MCF 10A (cell line): ENCODE data around the gene S100A6. TPM values are rescaled to one million over a fixed set of nuclear protein-coding genes. Genes with fewer than 3 reads are reported as not detected.

Source experiments
- BruUV-seq: library from RNA; stranded (reverse); fragments of 400-500 nt; replicated peaks from 2 replicates; lab custom pipeline; 2021; lab: Mats Ljungman, UMichigan
- CTCF ChIA-PET: fragments of 300-600 bp; sonication (Branson Sonifier 250); formaldehyde crosslinking; extraction: SDS; loops from one replicate; lab custom pipeline; 2021; ENCODE audit warnings: antibody characterized with exemption, inconsistent platforms; lab: Yijun Ruan, JAX
- POLR2A ChIA-PET: fragments of 300-600, 350-650 bp; sonication (Branson Sonifier 250); formaldehyde crosslinking; extraction: SDS; loops from one replicate; lab custom pipeline; 2020; ENCODE audit warnings: antibody characterized with exemption, inconsistent platforms; lab: Yijun Ruan, JAX
- DNase-seq: peaks from one replicate; pipeline ENCODE4 v3.0.0-alpha.2; 2018; ENCODE audit not compliant: unreplicated experiment
- H3K27ac Mint-ChIP-seq: one replicate; pipeline ENCODE4 v1.8.0; 2022; ENCODE audit warnings: mild to moderate bottlenecking, low read depth, mixed read lengths; ENCODE audit not compliant: unreplicated experiment
- H3K27me3 Mint-ChIP-seq: one replicate; pipeline ENCODE4 v1.8.0; 2022; ENCODE audit warnings: mixed read lengths; ENCODE audit not compliant: insufficient read depth, unreplicated experiment
- H3K36me3 Mint-ChIP-seq: one replicate; pipeline ENCODE4 v1.8.0; 2022; ENCODE audit warnings: mild to moderate bottlenecking, moderate library complexity, mixed read lengths; ENCODE audit not compliant: insufficient read depth, unreplicated experiment
- H3K4me1 Mint-ChIP-seq: one replicate; pipeline ENCODE4 v1.8.0; 2022; ENCODE audit warnings: mixed read lengths; ENCODE audit not compliant: insufficient read depth, unreplicated experiment
- H3K4me3 Mint-ChIP-seq: one replicate; pipeline ENCODE4 v1.8.0; 2022; ENCODE audit warnings: mild to moderate bottlenecking, moderate library complexity, mixed read lengths; ENCODE audit not compliant: unreplicated experiment
- H3K9me3 Mint-ChIP-seq: one replicate; pipeline ENCODE4 v1.8.0; 2022; ENCODE audit warnings: mixed read lengths; ENCODE audit not compliant: unreplicated experiment
- CTCF ChIP-seq: fragments of 200-600 bp; IDR thresholded peaks from one replicate; pipeline ENCODE4 v1.8.0; 2022; ENCODE audit warnings: antibody characterized with exemption, mild to moderate bottlenecking; ENCODE audit not compliant: unreplicated experiment
- intact Hi-C: fragments of 100-400 bp; cut with micrococcal nuclease; formaldehyde crosslinking; loops from 2 replicates; pipeline ENCODE4 v1.14.1; 2022
- total RNA-seq: library from RNA; stranded (reverse); gene quantifications from 2 replicates; pipeline ENCODE4 v1.2.3, GENCODE V29; 2022

S100A6 gene
- total RNA-seq, 1 experiment from 2014 or later = 2,571 TPM

DNA sequence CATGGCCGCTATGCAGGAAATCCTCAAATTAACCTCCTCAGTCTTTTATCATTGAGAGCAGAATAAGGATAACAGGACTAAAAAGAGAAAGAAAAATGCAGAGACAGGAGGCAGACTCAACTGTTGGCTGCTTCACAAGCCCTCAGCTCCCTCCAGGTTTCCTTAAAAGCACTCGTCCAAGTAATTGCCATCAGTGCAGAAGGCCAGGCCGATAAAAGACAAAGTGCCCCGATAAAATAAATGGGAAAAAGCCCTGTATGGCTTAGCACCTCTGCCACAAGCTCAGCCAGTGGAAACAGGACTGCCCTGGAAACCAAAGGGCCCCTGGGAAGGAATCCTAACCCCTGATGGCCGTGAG is 8.1 kb downstream of the S100A6 start:
- Mint-ChIP-seq H3K36me3 (no peaks in the 10 kb centered on the region), H3K9me3 (no peaks in the 10 kb centered on the region), H3K27me3 (no peaks in the 10 kb centered on the region), H3K4me1 (peaks cover 44% of the 10 kb centered on the region), H3K4me3 (no peak overlapping the region), H3K27ac (peak overlapping the region; percentile 85)
- TF ChIP-seq CTCF = no peak
- ChIA-PET CTCF (interaction anchor here (0.8 to 6.6 kb wide), 14 partner anchors 7 to 104 kb away, joined by 3 to 58 read pairs (median 6); partner anchors contain the start of genes S100A14, S100A2, S100A4 and S100A6), POLR2A (interaction anchor here (0.6 to 36.1 kb wide), 11 partner anchors 5 to 450 kb away, joined by 3 to 2106 read pairs (median 17); partner anchors contain the start of genes CHTOP, JTB, S100A13 and S100A14)
- no TSS peak for BruUV-seq
- intact Hi-C loops = loop anchor here (1.0 kb wide), 1 partner anchor 22 kb away; the partner anchor contains the start of gene S100A3
- no peak for DNase-seq

DNA sequence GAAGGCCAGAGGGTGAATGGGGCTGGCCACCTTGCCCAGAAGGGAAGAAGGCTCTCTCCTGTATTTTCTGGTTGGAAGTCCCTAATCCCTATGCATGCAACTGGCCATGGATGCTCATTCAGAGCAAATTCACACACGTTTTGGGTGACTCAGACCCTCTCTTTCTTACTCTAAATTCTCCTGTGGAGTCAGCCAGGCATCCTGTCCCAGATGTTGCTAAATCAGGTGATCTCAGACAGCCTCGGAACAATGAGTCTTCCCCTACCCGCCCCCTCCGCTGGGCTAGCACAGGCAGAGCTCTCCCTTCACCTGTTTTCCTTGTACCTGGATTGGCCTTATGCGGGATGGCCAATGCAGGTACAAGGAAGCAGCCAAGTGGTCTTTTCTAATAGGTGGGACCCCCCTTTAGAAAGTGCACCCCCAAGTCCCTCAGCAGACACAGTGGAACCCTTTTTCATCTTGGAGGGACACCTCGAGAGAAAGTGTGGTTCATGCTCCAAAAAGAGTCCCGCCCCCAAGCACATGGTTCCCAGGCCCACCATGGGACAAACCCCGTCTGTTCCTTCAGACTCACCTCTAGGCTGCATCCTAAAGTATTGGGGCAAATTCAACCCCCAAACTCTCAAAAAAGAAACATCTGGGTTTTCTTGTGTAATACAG is 8.6 kb downstream of the S100A6 start:
- ChIA-PET POLR2A (interaction anchor here (0.6 to 36.1 kb wide), 20 partner anchors 6 to 966 kb away, joined by 3 to 2106 read pairs (median 6); partner anchors contain the start of genes CHTOP, ILF2, JTB and S100A13), CTCF (interaction anchor here (0.7 to 6.6 kb wide), 17 partner anchors 8 to 104 kb away, joined by 3 to 58 read pairs (median 5); partner anchors contain the start of genes S100A14, S100A2, S100A4 and S100A6)
- Mint-ChIP-seq H3K4me3 (peak overlapping the region; percentile 29), H3K27ac (peak overlapping the region; percentile 85), H3K36me3 (no peaks in the 10 kb centered on the region), H3K27me3 (no peaks in the 10 kb centered on the region), H3K4me1 (peaks cover 39% of the 10 kb centered on the region), H3K9me3 (no peaks in the 10 kb centered on the region)
- intact Hi-C loops = loop anchor here (1.0 kb wide), 1 partner anchor 22 kb away; the partner anchor contains the start of gene S100A3
- no TSS peak for BruUV-seq
- no peak for TF ChIP-seq CTCF
- peak; percentile 98 for DNase-seq

GRCh38 chr1:153526132-153526543 is 9.7 kb downstream of the S100A6 start:
- Mint-ChIP-seq H3K4me3 (peak overlapping the region; percentile 29), H3K9me3 (no peaks in the 10 kb centered on the region), H3K36me3 (no peaks in the 10 kb centered on the region), H3K27ac (peak overlapping the region; percentile 85), H3K4me1 (peaks cover 38% of the 10 kb centered on the region), H3K27me3 (no peaks in the 10 kb centered on the region)
- ChIA-PET POLR2A (interaction anchor here (0.6 to 36.1 kb wide), 21 partner anchors 7 to 697 kb away, joined by 3 to 2106 read pairs (median 6); partner anchors contain the start of genes CHTOP, ILF2, S100A13 and S100A14), CTCF (interaction anchor here (0.6 to 6.6 kb wide), 17 partner anchors 9 to 987 kb away, joined by 3 to 58 read pairs (median 10); partner anchors contain the start of genes S100A2 and S100A6)
- DNase-seq = peak; percentile 94
- TF ChIP-seq CTCF = no peak
- intact Hi-C loops = no loop called here
- BruUV-seq = no TSS peak
